Caco-2 (cell line): ENCODE results near the gene BZW2. TPM values are rescaled to one million over a fixed set of nuclear protein-coding genes. Genes with fewer than 3 reads are reported as not detected.

ENCODE experiments used
- BruUV-seq: library from RNA; stranded (reverse); fragments of 400-500 nt; replicated peaks from 2 replicates; lab custom pipeline; 2021; lab: Mats Ljungman, UMichigan
- CTCF ChIA-PET: fragments of 300-600 bp; sonication (Branson Sonifier 250); formaldehyde crosslinking; loops from one replicate; lab custom pipeline; 2022; ENCODE audit warnings: antibody characterized with exemption; lab: Charles Lee
- POLR2A ChIA-PET: fragments of 300-600 bp; sonication (Branson Sonifier 250); formaldehyde crosslinking; loops from one replicate; lab custom pipeline; 2022; ENCODE audit warnings: antibody characterized with exemption; lab: Charles Lee
- DNase-seq, 2 experiments: peaks; one replicate each; pipeline versions ENCODE4 v3.0.0 to v3.0.0-alpha.2; 2020 to 2022
- H3K27me3 ChIP-seq: replicated peaks from 2 replicates; pipeline ENCODE4 v1.6.0; 2011; ENCODE audit warnings: low read length; ENCODE audit not compliant: control insufficient read depth, insufficient read depth
- H3K36me3 ChIP-seq: 2 replicates; pipeline ENCODE4 v1.5.1; 2011; ENCODE audit warnings: low read length; ENCODE audit not compliant: control insufficient read depth, insufficient read depth
- H3K4me1 ChIP-seq: fragments of 250-450 bp; sonication (Bioruptor Pico); 2 replicates; pipeline ENCODE4 v1.5.1; 2020; ENCODE audit warnings: mild to moderate bottlenecking
- H3K4me3 ChIP-seq: 2 replicates; pipeline ENCODE4 v1.5.1; 2011; ENCODE audit warnings: low read depth, mild to moderate bottlenecking, control low read depth, low read length
- H3K9me3 ChIP-seq: fragments of 250-450 bp; sonication (Bioruptor Pico); 2 replicates; pipeline ENCODE4 v1.5.1; 2020; ENCODE audit warnings: mild to moderate bottlenecking, moderate library complexity
- H3K27ac Mint-ChIP-seq: one replicate; pipeline ENCODE4 v1.8.0; 2022; ENCODE audit warnings: mixed read lengths; ENCODE audit not compliant: unreplicated experiment
- H3K27me3 Mint-ChIP-seq: one replicate; pipeline ENCODE4 v1.8.0; 2022; ENCODE audit warnings: mixed read lengths; ENCODE audit not compliant: insufficient read depth, unreplicated experiment
- H3K36me3 Mint-ChIP-seq: one replicate; pipeline ENCODE4 v1.8.0; 2022; ENCODE audit warnings: mild to moderate bottlenecking, mixed read lengths; ENCODE audit not compliant: insufficient read depth, unreplicated experiment
- H3K4me1 Mint-ChIP-seq: one replicate; pipeline ENCODE4 v1.8.0; 2022; ENCODE audit warnings: low read depth, mixed read lengths; ENCODE audit not compliant: unreplicated experiment
- H3K4me3 Mint-ChIP-seq: one replicate; pipeline ENCODE4 v1.8.0; 2022; ENCODE audit warnings: mild to moderate bottlenecking, moderate library complexity, mixed read lengths; ENCODE audit not compliant: unreplicated experiment
- H3K9me3 Mint-ChIP-seq: one replicate; pipeline ENCODE4 v1.8.0; 2022; ENCODE audit warnings: mixed read lengths; ENCODE audit not compliant: unreplicated experiment
- intact Hi-C: fragments of 100-400 bp; cut with micrococcal nuclease; formaldehyde crosslinking; loops from one replicate; pipeline ENCODE4 v1.10.0; 2022; ENCODE audit not compliant: unreplicated experiment
- total RNA-seq: library from RNA; stranded (reverse); gene quantifications from 2 replicates; pipeline ENCODE4 v1.2.3, GENCODE V29; 2022
- TF ChIP-seq, protein P1 (sequence below), 2 experiments: fragments of 200-600 bp in 1 of 2; IDR thresholded peaks; 1 replicate in 1 of 2; 2 replicates in 1 of 2; pipeline versions ENCODE4 v1.5.1 to v1.8.0; 2011 to 2022; ENCODE audit warnings: antibody characterized with exemption in 1 of 2, control low read depth in 1 of 2, inconsistent platforms in 1 of 2, low read depth in 1 of 2, low read length in 1 of 2, mild to moderate bottlenecking in 1 of 2, moderate library complexity in 1 of 2; ENCODE audit not compliant: insufficient read depth in 1 of 2, severe bottlenecking in 1 of 2, unreplicated experiment in 1 of 2

Gene BZW2
- total RNA-seq, 1 experiment from 2014 or later, result 148 TPM

DNA sequence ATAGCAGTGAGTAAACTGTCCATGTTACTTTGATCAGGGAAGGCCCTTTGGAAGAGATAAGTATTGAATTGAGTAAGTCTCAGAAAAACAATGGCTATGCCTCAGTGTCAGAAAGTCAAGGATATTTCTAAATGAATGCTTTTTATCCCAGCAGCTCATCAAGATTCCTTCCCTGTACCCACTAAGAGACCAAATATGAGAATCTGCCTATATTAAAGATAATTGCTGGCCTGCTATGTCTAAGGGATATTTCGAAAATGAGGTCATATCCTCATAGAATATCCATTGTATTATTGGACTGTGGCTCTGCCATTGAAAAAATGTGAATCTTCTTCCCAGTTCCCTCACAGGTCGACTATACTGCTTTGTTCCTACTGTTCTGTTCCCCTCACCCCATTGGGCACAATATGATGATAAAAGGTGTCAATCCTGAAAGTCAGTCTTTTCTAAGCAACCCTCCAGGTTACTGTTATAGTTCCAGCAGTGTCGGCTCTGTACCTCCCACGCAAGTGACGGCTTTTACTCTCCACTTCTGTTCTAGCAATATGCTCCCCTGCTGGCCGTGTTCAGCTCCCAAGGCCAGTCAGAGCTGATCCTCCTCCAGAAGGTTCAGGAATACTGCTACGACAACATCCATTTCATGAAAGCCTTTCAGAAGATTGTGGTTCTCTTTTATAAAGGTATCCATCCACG lies 51.7 kb downstream of the BZW2 start:
- CTCF ChIA-PET, result interaction anchor here (1.1 kb wide), 1 partner anchor 104 kb away, joined by 3 read pairs; no protein-coding TSS in a partner anchor
- Mint-ChIP-seq H3K36me3 (peaks cover 89% of the 10 kb centered on the region), H3K27me3 (no peaks in the 10 kb centered on the region)

DNA sequence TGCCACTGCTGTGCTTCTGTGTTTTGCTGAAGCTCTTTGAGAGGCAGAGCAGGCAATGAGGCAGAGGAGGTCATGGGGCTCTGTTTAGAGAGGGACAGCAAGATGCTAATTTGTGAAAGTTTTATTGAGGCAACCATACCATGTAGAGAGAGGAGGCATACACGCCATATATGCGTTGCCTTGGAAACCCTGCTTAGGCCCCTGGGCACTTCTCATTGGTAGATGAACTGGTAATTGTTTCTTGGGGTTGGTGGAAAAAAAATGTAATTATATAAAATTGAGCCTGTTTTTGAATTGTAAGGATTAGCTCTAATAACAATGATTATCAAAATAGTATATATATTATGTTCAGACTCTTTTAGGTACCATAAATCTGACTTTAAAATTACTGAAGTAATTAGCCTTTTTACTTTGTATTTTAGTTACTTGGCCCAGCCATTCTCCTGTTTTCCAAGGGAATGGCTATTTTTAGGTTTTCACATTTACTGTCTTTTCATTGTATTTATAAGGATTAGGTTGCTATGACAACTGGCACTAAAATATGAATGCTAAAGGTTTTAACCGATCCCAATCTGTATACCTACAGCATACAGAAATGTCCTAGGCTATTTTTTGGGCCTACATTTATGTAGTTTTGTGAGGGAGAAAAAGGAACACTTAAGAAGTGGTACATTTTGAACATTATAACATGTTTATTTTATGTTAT lies 52.4 kb downstream of the BZW2 start:
- no peaks in the 10 kb centered on the region; the same call in 1 of the 2 replicates for H3K36me3 ChIP-seq
- ChIA-PET CTCF (interaction anchor here (1.1 kb wide), 1 partner anchor 103 kb away, joined by 3 read pairs; no protein-coding TSS in a partner anchor), POLR2A (no interaction called here)
- peaks cover 6% of the 10 kb centered on the region for H3K4me1 ChIP-seq
- intact Hi-C loops, result loop anchor here (5.0 kb wide), 1 partner anchor 266 kb away; no protein-coding TSS in a partner anchor
- no peaks in the 10 kb centered on the region for H3K27me3 ChIP-seq
- H3K36me3 Mint-ChIP-seq, result peaks cover 84% of the 10 kb centered on the region
- no peaks in the 10 kb centered on the region for H3K27me3 Mint-ChIP-seq
- peaks cover 5% of the 10 kb centered on the region for H3K4me1 Mint-ChIP-seq
- no peaks in the 10 kb centered on the region for H3K9me3 Mint-ChIP-seq
- no peak overlapping the region for H3K27ac Mint-ChIP-seq
- H3K4me3 ChIP-seq, result no peak overlapping the region
- no TSS peak for BruUV-seq
- no peak for DNase-seq
- H3K9me3 ChIP-seq, result no peaks in the 10 kb centered on the region
- no peak overlapping the region for H3K4me3 Mint-ChIP-seq
- TF ChIP-seq, protein P1, sequence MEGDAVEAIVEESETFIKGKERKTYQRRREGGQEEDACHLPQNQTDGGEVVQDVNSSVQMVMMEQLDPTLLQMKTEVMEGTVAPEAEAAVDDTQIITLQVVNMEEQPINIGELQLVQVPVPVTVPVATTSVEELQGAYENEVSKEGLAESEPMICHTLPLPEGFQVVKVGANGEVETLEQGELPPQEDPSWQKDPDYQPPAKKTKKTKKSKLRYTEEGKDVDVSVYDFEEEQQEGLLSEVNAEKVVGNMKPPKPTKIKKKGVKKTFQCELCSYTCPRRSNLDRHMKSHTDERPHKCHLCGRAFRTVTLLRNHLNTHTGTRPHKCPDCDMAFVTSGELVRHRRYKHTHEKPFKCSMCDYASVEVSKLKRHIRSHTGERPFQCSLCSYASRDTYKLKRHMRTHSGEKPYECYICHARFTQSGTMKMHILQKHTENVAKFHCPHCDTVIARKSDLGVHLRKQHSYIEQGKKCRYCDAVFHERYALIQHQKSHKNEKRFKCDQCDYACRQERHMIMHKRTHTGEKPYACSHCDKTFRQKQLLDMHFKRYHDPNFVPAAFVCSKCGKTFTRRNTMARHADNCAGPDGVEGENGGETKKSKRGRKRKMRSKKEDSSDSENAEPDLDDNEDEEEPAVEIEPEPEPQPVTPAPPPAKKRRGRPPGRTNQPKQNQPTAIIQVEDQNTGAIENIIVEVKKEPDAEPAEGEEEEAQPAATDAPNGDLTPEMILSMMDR (IDR thresholded peaks at IDR 0.05; ENCODE audit: insufficient read depth in 1 of 2, low read depth in 1 of 2, low read length in 1 of 2, severe bottlenecking in 1 of 2, unreplicated experiment in 1 of 2), result no peak

More for the DNA sequence above, 51.7 kb downstream of the BZW2 start:
- Histone ChIP-seq H3K27me3 (no peaks in the 10 kb centered on the region), H3K9me3 (no peaks in the 10 kb centered on the region), H3K4me1 (peaks cover 6% of the 10 kb centered on the region), H3K36me3 (peaks cover 2% of the 10 kb centered on the region; the same call in 1 of the 2 replicates), H3K4me3 (no peak overlapping the region)
- BruUV-seq, result no TSS peak
- Mint-ChIP-seq H3K4me3 (no peak overlapping the region), H3K4me1 (peaks cover 5% of the 10 kb centered on the region), H3K27ac (no peak overlapping the region), H3K9me3 (no peaks in the 10 kb centered on the region)
- POLR2A ChIA-PET, result no interaction called here
- TF ChIP-seq, protein P1 (IDR thresholded peaks at IDR 0.05; ENCODE audit: insufficient read depth in 1 of 2, low read depth in 1 of 2, low read length in 1 of 2, severe bottlenecking in 1 of 2, unreplicated experiment in 1 of 2), result no peak
- DNase-seq, result no peak
- intact Hi-C loops, result loop anchor here (5.0 kb wide), 1 partner anchor 265 kb away; no protein-coding TSS in a partner anchor

DNA sequence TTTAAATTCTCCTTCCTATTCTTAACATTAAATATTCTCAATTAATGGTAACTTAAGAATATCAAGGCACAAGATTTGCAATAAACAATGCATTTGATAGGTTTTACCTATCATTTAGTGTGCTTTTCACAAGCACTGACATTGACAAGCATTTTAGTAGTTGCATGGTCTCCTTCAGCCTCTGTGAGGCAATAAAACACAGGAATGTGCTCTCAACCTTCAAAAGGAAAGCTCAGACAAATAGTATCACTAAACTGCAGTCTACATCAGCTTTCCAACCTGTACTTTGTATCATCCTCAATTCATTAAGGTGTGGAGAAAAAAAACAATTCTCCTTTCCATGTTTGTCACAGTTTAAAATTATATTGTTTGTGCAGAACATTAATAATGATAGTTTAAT lies 56.5 kb downstream of the BZW2 start:
- H3K4me3 ChIP-seq, result no peak overlapping the region
- Mint-ChIP-seq H3K4me1 (peaks cover 5% of the 10 kb centered on the region), H3K27ac (no peak overlapping the region), H3K36me3 (peaks cover 77% of the 10 kb centered on the region), H3K9me3 (no peaks in the 10 kb centered on the region), H3K27me3 (no peaks in the 10 kb centered on the region), H3K4me3 (no peak overlapping the region)
- peaks cover 1% of the 10 kb centered on the region for H3K36me3 ChIP-seq
- ChIA-PET CTCF (interaction anchor here (0.6 to 1.5 kb wide), 7 partner anchors 38 to 99 kb away, joined by 4 to 6 read pairs (median 5); partner anchors contain the start of gene TSPAN13), POLR2A (interaction anchor here (0.5 kb wide), 1 partner anchor 53 kb away, joined by 3 read pairs; no protein-coding TSS in a partner anchor)
- TF ChIP-seq, protein P1 (IDR thresholded peaks at IDR 0.05; ENCODE audit: insufficient read depth in 1 of 2, low read depth in 1 of 2, low read length in 1 of 2, severe bottlenecking in 1 of 2, unreplicated experiment in 1 of 2), result peak in 1 of 2 experiments; percentile 45
- H3K9me3 ChIP-seq, result no peaks in the 10 kb centered on the region
- H3K27me3 ChIP-seq, result no peaks in the 10 kb centered on the region
- DNase-seq, result peak in 1 of 2 experiments; percentile 34
- peaks cover 6% of the 10 kb centered on the region for H3K4me1 ChIP-seq
- intact Hi-C loops, result loop anchor here (1.0 to 5.0 kb wide), 6 partner anchors 51 to 216 kb away; partner anchors contain the start of gene TSPAN13
- BruUV-seq, result no TSS peak
